Left lung (tissue), 10 donors: ENCODE data around the gene GPBAR1. TPM values are rescaled to one million over a fixed set of nuclear protein-coding genes. Genes with fewer than 3 reads are reported as not detected.

Experiments
- ATAC-seq: fragments of 200-7000 bp; cut with Tn5 transposase; one replicate; pipeline ENCODE4 v1.9.1; 2020; ENCODE audit warnings: moderate library complexity
- DNase-seq, 4 donors: peaks; one replicate each; pipeline ENCODE4 v3.0.0-alpha.2; 2013 to 2020
- H3K27ac ChIP-seq, 2 donors: fragments of 200-600 bp; sonication (generic) in 1 of 2; one replicate each; pipeline versions ENCODE4 v1.5.0 to v1.8.0; 2020 to 2021
- H3K27me3 ChIP-seq, 2 donors: fragments of 200-600 bp; sonication (generic) in 1 of 2; one replicate each; pipeline versions ENCODE4 v1.5.0 to v1.8.0; 2020 to 2021
- H3K36me3 ChIP-seq, 2 donors: fragments of 200-600 bp; sonication (generic) in 1 of 2; one replicate each; pipeline versions ENCODE4 v1.5.0 to v1.8.0; 2020 to 2021
- H3K4me1 ChIP-seq, 2 donors: fragments of 200-600 bp; one replicate each; pipeline ENCODE4 v1.8.0; 2021
- H3K4me3 ChIP-seq, 2 donors: fragments of 200-600 bp; sonication (generic) in 1 of 2; one replicate each; pipeline versions ENCODE4 v1.5.0 to v1.8.0; 2020 to 2021; ENCODE audit warnings: mild to moderate bottlenecking in 1 of 2
- H3K9me3 ChIP-seq, 2 donors: fragments of 200-600 bp; sonication (generic) in 1 of 2; one replicate each; pipeline versions ENCODE4 v1.5.0 to v1.8.0; 2020 to 2021
- intact Hi-C, 2 donors: fragments of 100-400 bp; cut with DNase I; formaldehyde crosslinking; loops; one replicate each; pipeline versions ENCODE4 v1.11.2 to v1.14.2; 2022
- polyA plus RNA-seq, 6 donors: library from polyadenylated mRNA; unstranded; fragments of 120-200 nt; gene quantifications; one replicate each; pipeline ENCODE4 v1.2.1, GENCODE V29; 2013; ENCODE audit not compliant: insufficient read length in 6 of 6
- total RNA-seq, 2 donors: library from RNA; stranded (reverse); fragmentation: NEBNext Ultra II Directional; extraction: Animal tissue kit (Norgen Biotek cat#: 25700); gene quantifications; one replicate each; pipeline ENCODE4 v1.2.1, GENCODE V29; 2021
- TF ChIP-seq, protein P1 (sequence below), 2 donors: fragments of 200-600 bp; sonication (generic) in 1 of 2; IDR thresholded peaks; one replicate each; pipeline versions ENCODE4 v1.5.0 to v1.8.0; 2021; ENCODE audit warnings: antibody characterized with exemption in 2 of 2
- donor health status: DM: no; HTN: yes; CAD: no.
- donor health status: DM: no; HTN: no; CAD: no.

GPBAR1 gene
- total and polyA plus RNA-seq, 8 donors: 0.88 to 4.3 (median 1.3) TPM

DNA sequence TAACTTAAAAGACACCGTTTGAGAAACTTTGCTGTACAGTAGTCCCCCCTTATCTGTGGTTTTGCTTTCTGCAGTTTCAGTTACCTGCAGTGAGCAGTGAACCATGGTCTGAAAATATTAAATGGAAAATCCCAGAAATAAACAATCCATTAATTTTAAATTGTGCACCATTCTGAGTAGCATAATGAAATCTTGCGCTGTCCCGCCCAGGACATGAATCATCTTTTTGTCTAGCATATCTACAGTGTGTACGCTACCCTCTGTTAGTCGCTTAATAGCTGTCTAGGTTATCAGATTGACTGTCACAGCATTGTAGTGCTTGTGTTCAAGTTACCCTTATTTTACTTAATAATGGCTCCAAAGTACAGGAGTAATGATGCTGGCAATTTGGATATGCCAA lies 37.8 kb upstream of the GPBAR1 start:
- H3K27me3 ChIP-seq: no peaks in the 10 kb centered on the region
- TF ChIP-seq, protein P1, sequence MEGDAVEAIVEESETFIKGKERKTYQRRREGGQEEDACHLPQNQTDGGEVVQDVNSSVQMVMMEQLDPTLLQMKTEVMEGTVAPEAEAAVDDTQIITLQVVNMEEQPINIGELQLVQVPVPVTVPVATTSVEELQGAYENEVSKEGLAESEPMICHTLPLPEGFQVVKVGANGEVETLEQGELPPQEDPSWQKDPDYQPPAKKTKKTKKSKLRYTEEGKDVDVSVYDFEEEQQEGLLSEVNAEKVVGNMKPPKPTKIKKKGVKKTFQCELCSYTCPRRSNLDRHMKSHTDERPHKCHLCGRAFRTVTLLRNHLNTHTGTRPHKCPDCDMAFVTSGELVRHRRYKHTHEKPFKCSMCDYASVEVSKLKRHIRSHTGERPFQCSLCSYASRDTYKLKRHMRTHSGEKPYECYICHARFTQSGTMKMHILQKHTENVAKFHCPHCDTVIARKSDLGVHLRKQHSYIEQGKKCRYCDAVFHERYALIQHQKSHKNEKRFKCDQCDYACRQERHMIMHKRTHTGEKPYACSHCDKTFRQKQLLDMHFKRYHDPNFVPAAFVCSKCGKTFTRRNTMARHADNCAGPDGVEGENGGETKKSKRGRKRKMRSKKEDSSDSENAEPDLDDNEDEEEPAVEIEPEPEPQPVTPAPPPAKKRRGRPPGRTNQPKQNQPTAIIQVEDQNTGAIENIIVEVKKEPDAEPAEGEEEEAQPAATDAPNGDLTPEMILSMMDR (IDR thresholded peaks at IDR 0.05): no peak
- DNase-seq (no peak), ATAC-seq (no peak)
- intact Hi-C loops: no loop called here
- H3K4me3 ChIP-seq: peak overlapping the region in 1 of 2 donors; percentile 3
- H3K4me1 ChIP-seq: peaks cover 45 to 98% of the 10 kb centered on the region in 2 donors
- H3K27ac ChIP-seq: peak overlapping the region in 1 of 2 donors; percentile 16
- H3K36me3 ChIP-seq: peaks cover 0 to 61% of the 10 kb centered on the region in 2 donors
- H3K9me3 ChIP-seq: no peaks in the 10 kb centered on the region

DNA sequence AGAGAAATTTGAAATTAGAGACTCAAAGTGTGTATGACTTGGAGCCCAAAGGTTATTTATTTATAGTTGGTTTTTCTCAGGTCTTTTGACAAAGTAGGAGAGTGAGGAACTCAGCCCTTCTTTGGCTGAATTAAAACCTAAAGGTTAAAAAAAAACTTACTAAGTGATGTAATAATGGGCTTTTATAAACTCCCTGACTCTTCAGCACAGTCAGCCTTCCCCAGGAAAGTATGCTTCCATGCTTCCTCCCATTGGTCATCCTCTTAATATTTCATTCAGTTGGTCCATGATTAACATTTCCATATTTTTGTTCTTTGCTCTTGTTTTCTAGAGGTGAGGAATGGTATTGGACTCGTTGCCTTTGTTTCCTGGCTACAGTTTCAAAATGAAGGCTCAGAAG lies 36.6 kb upstream of the GPBAR1 start:
- no peaks in the 10 kb centered on the region for H3K27me3 ChIP-seq
- no peaks in the 10 kb centered on the region for H3K9me3 ChIP-seq
- TF ChIP-seq, protein P1 (IDR thresholded peaks at IDR 0.05): no peak
- H3K4me3 ChIP-seq: no peak overlapping the region
- H3K4me1 ChIP-seq: peaks cover 47 to 100% of the 10 kb centered on the region in 2 donors
- intact Hi-C loops: no loop called here
- H3K27ac ChIP-seq: no peak overlapping the region
- ATAC-seq (no peak), DNase-seq (no peak)
- peaks cover 0 to 72% of the 10 kb centered on the region in 2 donors for H3K36me3 ChIP-seq

DNA sequence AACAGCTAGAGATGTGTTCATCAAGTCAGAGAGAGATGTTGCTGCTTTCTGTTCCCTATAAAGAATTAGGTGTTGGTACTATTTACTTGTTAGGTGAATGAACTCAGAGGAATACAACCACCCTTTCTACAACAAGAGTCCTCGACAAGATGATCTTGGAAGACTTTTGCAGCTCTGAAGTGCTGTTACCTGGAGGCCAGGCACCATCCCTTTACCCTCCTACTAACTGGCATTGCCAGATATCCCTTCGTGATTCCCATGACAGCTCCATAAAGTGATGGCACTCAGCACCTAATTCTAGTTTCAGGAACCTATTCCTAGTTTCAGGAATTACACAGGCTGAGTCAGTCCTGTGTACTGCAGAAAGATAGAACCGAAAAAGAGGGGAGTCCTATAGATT lies 33.9 kb upstream of the GPBAR1 start:
- intact Hi-C loops: no loop called here
- TF ChIP-seq, protein P1 (IDR thresholded peaks at IDR 0.05): no peak
- DNase-seq (no peak), ATAC-seq (no peak)
- Histone ChIP-seq H3K4me1 (peaks cover 40 to 100% of the 10 kb centered on the region in 2 donors), H3K27me3 (no peaks in the 10 kb centered on the region), H3K9me3 (no peaks in the 10 kb centered on the region), H3K36me3 (peaks cover 0 to 84% of the 10 kb centered on the region in 2 donors), H3K27ac (peak overlapping the region in 1 of 2 donors; percentile 16), H3K4me3 (no peak overlapping the region)

DNA sequence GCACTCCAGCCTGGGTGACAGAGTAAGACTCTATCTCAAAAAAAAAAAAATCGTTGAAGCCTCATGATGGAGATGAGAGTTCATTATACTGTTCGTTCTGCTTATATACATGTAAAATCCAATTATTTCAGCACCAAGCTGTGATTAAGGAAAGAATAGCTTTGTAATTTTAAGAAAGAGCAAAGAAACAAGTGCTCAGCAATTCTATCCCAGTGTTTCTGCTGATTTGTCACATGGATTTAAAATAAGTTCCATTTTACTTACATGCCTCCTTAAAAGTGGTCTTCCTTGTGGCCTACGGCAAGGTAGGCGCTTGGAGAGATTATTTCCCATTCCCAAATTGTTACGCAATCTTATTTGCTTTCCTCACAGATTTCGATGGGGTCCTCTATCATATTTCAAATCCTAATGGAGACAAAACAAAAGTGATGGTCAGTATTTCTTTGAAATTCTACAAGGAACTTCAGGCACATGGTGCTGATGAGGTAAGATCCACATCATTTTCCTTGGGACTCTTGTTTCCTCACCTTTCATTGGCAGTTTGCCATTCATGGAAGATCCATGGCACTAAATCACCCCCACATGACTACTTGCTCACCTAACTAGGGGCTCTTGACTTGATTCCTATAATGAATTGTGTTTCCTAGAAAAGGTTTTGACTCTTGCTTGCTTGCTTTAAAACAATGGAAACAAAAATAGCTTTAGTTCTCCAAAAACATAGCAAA lies 32.3 kb upstream of the GPBAR1 start:
- no peak for ATAC-seq
- TF ChIP-seq, protein P1 (IDR thresholded peaks at IDR 0.05): no peak
- peaks cover 0 to 97% of the 10 kb centered on the region in 2 donors for H3K36me3 ChIP-seq

DNA sequence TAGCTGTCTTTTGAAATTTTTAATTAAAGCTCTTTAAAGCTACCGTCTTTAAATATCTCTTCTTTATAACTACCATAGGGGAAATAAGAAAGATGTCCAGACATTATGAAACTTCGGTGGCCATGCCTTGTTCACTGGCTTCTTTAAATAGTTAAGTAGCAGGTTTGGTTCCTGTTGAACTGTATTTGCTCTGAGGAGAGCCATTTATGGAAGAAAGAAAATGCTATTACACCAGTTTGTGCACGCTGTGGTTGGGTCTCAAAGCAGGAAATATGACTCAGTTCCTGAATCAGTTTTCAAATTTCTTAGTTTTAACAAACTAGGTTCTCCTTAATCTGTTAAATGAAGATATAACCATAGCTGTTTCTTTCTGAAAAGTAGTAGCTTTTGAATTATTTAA lies 31.6 kb upstream of the GPBAR1 start:
- DNase-seq (no peak), ATAC-seq (peak; percentile 89)
- peak overlapping the region in 1 of 2 donors; percentile 1 for H3K4me3 ChIP-seq
- H3K9me3 ChIP-seq: no peaks in the 10 kb centered on the region
- TF ChIP-seq, protein P1 (IDR thresholded peaks at IDR 0.05): no peak
- peak overlapping the region; percentile 68 to 84 for H3K27ac ChIP-seq
- intact Hi-C loops: no loop called here
- H3K27me3 ChIP-seq: no peaks in the 10 kb centered on the region
- H3K36me3 ChIP-seq: peaks cover 0 to 97% of the 10 kb centered on the region in 2 donors
- H3K4me1 ChIP-seq: peaks cover 27 to 86% of the 10 kb centered on the region in 2 donors

More for the DNA sequence above, 32.3 kb upstream of the GPBAR1 start:
- intact Hi-C loops: no loop called here
- DNase-seq: no peak
- Histone ChIP-seq H3K9me3 (no peaks in the 10 kb centered on the region), H3K4me1 (peaks cover 27 to 92% of the 10 kb centered on the region in 2 donors), H3K4me3 (peak overlapping the region in 1 of 2 donors; percentile 1), H3K27me3 (no peaks in the 10 kb centered on the region), H3K27ac (peak overlapping the region; percentile 68 to 84)
